NCI-H2029 treated with DMSO at 0.1 percent for 48 hours (cell line): Measurements from ENCODE around the gene RNMT.

Experiments
- DNase-seq: peaks from one replicate; lab custom pipeline; 2025; lab: John Stamatoyannopoulos, UW

Gene RNMT

DNA sequence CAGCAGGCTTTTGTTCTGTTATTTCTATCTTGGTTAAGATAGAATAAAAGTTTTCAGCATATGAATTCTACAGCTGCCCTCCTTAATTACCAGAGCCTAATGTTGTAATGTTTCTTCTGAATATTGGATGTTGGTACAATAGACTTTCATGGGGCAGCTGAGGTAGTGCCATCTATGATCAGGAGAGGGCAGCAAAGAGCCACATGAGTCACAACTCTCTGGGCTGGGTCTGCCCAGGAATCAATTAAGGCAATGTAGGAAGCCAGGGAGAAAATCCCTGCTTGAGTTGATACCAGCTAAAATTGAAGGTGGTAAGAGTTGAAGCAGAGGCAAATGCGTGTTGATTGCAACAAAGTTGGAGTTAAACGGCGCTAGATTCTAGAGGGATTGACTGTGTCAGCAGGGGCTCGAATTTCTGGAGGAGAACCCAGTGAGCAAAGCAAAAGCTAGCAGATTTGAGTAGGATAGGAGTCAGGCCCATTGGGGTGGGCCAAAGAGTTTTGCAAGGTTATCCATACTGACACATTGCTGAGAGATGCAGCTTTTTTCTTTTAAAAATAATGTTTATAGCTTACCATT, 86.9 kb downstream of the RNMT start:
- no peak for DNase-seq
